Bone marrow (tissue), 2 donors: ENCODE measurements around the gene CABP1.
"Not testable (repeated sequence)": the region's sequence is repeated elsewhere in the genome, so short reads cannot be mapped to it uniquely, and the experiment has no call there.

Experiments used
- DNase-seq, 2 donors: peaks; one replicate each; lab custom pipeline; 2025; lab: John Stamatoyannopoulos, UW

Gene CABP1

DNA sequence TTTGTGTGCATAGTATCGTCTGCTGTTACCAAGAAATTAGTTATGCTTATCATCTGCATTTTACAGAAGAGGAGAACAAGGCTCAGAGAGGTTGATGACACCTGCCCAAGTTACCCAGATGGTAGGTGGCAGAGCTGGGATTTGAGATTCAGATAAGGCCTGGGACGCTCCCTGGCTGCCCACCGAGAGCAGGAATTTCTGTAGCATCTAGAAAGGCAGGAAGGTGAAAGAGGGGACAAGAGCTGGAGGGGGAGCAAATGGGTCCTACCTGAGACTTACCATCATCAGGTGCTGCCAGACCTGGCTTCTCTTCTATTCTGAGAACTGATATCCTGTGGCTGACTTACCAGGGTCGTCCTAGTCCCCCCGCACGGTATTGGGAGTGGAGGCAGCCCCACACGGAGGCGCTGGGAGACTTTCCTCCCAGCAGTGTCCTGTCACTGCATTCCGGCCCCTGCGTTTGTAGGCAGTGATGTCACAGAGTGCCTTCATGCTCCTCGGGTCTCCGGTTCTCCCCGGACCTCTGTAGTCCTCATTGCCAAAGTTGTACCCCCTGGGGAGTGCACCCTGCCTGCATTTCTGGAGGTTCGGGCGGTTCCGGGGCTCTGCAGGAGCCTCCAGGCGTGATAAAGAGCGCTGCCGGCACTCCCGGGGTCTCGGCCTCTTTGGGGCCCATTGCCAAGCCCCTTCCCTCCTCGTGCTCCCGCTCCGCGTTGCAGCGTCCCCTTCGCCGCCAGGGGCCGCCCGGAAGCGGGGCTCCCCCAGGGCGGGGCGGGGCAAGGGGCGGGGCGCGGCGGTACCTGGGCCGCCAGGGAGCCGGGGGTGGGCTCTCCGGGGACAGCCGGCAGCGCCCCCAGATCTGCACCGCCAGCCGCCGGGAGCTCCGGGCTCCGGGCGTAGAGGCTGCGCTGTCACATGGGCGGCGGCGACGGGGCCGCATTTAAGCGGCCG lies at the start of gene CABP1:
Gene CABP1 (plus strand): TSS at position 856 of the 951 bp plus-strand sequence. CDS start 60 bp downstream, at position 916.
- no peak for DNase-seq

DNA sequence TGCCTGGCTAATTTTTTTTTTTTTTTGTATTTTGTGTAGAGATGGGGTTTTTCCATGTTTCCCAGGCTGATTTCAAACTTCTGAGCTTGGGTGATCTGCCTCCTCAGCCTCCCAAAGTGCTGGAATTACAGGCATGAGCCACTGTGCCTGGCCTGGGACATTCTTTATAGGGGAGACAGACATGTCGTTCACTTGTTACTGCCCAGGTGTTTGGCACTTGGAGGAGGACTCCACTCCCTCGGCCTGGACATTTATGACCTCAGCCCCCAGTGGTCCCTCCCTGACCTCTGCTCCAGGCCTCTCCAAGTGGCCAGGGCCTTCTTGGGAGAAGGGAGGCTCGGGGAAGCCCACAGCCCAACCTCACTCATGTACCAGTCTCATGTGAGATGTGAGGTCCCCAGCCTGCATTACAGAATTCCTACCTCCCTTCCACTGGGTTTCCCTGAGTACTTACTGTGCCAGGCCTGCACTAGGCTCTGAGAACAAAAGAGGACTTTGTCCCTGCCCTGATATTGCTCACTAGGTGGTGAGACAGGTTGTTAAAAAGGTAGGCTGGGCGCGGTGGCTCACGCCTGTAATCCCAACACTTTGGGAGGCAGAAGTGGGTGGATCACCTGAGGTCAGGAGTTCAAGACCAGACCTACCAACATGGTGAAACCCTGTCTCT lies 49.6 kb upstream of the CABP1 start:
- no peak for DNase-seq

DNA sequence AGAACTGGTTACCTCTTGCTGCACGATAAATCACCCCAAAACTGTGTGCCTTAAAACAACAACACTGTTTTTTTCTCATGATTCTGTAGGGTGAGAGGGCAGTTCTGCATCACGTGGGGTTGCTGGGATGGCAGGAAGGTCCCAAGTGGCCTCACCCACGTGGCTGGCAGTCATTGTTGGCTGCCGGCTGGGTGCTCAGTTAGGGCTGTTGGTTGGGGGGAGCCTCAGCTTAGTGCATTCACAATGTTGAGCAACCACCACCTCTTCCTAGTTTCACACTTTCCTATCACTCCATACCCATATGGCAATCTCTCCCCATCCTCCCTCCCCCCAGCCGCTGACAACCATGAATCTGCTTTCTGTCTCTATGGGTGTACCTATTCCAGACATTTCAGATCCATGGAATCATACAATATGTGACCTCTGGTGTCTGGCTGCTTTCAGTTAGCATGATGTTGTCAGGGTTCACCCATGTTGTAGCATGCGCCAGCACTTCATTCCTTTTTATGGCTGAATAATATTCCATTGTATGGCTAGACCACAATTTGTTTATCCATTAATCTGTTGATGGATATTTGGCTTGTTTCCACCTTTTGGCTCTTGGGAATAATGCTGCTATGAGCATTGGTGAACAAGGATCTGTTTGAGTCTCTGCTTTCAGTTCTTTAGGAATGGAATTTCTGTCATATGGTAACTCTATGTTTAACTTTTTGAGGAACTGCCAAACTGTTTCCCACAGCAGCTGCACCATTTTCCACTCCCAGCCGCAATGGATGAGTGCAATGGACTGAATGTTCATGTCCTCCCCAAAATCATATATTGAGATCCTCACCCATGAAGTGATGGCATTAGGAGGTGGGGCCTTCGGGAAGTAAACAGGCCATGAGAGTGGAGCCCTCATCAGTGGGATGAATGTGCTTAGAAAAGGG lies 48.0 kb upstream of the CABP1 start:
- no peak for DNase-seq

DNA sequence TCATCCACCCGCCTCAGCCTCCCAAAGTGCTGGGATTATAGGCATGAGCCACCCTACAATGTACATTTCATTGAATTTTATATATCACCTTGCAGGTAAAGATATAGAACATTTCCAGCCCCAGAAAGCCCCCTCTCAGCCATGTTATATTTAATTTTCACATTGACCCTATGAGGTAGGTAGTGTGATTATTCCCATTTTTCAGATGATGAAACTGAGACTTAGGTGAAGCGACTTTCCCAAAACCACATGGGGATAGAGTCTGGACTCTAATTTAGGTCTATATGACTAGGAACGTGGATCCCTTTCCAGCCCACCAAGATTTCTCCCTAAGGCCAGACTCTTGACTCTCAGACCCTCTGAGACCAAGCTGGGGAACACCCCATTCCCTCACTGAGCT lies 43.5 kb upstream of the CABP1 start:
- no peak for DNase-seq

DNA sequence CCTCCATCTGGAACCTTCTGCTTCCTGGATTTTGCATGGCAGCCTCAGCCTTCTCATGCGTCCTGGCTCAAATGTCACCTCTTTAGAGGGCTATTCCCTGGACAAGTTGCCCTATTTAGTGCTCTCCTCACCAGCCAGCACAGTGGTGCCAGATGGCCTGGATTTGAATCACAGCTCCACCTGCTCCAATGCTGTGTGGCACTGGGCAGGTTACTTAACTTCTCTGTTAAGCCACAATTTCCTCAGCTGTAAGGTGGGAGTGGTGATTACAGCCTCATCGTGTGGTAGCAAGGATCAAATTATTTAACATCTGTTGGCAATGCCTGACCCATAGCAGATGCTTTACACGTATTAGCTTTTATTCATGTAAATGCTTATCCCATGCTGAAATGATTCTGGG lies 42.6 kb upstream of the CABP1 start:
- DNase-seq, result no peak

DNA sequence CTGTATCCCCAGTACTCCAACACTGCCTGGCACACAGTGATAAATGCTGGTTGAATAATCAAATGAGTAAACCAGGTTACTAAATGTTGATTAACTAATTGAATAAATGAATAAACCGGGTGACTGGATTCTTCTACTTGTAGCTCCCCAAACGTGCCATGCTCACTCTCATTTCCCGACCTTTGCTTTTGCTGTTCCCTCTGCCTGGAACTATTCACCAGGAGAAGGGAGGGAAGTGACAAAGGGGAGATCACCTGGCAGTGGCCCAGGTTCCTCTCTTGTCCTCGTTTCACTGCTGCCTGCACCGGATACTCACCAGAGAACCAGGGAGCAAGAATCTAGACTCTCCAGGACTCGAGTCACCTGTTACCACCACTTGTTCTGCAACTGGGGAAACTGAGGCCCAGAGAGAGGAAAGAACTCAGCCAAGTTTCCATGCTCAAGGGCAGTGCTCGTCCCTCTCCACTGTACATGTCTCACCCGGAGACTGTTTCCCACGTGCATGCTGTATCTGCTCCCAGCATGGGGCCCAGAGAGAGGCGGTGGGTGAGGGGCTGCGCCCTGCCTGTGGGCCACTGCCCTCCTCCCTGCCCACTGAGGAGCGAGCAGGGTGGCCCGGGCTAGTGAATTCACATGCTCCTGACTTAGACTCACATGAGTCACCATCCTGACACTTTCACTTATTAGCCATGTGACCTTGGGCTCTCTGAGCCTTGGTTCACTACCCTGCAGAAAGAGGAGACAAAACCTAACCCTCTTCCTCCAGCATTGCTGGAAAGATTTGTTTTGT lies 41.6 kb upstream of the CABP1 start:
- peak in 1 of 2 donors; percentile 8 for DNase-seq

DNA sequence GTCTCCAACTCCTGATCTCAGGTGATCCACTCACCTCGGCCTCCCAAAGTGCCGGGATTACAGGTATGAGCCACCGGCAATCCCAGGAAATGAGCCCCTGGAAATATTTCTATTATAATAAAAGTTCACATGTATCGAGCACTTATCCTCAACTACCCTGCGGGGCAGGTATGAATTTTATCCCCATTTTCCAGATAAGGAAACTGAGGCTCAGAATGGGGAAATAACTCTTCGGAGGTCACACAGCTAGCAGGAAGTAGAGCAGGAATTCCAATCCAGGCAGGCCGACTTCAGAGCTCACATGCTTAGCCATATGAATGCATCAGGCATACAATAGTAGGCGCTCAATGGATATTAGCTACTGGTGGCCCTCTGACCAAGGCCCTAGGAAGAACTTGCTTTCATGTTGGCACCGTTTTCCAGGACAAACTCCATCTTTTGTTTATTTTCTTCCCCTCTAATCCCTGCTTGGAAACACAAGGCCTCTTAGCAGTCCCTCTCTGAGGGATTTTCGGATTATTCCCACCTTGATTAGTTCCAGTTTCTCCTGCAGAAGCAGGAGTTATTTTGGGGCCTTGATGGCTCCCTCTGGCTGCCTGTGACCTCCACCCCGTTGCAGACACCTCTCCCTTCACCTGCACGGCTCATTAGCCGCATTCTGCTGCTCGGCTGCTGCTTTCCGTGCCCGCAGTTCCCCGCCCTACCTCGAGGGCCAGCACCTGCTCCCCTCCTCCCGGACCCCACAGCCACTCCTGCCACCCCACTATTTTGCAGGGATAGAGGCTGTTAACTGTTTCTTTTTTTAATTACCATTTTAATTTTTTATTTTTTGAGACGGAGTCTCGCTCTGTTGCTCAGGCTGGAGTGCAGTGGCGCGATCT lies 40.5 kb upstream of the CABP1 start:
- no peak for DNase-seq

DNA sequence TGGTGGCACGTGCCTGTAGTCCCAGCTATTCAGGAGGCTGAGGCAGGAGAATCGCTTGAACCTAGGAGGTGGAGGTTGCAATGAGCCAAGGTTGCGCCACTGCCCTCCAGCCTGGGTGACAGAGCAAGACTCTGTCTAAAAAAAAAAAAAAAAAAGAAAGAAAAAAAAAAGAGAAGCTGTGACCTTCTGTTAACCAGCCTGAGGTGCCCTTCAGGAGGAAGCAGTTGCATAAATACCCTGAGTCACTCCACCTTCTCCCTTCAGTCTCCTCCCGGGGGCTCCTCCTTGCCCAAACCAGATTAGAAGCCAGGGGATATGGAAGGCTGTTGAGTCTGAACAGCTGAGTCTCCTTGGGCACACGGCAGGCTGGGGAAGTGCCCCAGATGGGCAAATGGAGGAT lies 38.0 kb upstream of the CABP1 start:
- peak; percentile 24 to 84 for DNase-seq

DNA sequence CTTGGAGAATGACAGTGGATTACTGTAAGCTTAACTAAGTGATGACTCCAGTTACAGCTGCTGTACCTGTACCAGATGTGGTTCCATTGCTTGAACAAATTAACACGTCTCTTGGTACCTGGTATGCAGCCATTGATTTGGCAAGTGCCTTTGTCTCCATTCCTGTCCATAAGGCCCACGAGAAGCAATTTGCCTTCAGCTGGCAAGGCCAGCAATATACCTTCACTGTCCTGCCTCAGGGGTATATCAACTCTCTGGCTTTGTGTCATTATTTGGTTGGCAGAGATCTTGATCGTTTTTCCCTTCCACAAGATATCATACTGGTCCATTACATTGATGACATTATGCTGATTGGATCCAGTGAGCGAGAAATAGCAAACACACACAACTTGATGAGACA lies 29.9 kb upstream of the CABP1 start:
- no peak for DNase-seq

DNA sequence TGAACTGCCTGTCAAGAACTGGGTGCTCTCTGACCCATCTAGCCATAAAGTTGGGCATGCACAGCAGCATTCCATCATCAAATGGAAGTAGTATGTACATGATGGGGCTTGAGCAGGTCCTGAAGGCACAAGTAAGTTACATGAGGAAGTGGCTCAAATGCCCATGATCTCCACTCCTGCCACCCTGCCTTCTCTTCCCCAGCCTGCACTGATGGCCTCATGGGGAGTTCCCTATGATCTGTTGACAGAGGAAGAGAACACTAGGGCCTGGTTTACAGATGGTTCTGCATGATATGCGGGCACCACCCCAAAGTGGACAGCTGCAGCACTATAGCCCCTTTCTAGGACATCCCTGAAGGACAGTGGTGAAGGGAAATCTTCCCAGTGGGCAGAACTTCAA lies 28.9 kb upstream of the CABP1 start:
- not testable (repeated sequence) for DNase-seq

DNA sequence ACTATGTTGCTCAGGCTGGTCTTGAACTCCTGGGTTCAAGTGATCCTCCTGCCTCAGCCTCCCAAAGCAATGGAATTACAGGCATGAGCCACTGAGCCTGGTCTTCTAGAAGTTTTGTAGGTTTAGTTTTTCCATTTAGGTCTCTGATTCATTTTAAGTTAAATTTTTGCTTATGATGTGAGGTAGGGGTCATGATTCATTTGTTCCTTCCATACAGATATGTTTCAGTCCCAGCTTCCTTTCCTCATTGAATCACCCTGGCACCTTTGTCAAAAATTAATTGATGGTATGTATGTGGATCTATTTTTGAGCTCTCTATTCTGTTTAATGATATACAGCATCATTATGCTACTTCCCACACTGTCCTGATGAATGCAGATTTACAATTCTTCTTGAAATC lies 25.6 kb upstream of the CABP1 start:
- DNase-seq, result no peak

DNA sequence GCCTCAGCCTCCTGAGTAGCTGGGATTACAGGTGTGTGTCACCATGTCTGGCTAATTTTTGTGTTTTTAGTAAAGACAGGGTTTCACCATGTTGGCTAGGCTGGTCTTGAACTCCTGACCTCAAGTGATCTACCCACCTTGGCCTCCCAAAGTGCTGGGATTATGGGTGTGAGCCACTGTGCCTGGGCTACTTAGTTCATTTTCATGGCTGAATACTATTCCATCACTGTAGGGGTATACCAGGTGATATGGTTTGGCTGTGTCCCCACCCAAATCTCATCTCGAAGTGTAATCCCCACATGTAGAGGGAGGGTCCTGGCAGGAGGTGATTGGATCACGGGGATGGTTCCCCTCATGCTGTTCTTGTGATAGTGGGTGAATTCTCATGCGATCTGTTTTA lies 23.2 kb upstream of the CABP1 start:
- DNase-seq, result not testable (repeated sequence)

DNA sequence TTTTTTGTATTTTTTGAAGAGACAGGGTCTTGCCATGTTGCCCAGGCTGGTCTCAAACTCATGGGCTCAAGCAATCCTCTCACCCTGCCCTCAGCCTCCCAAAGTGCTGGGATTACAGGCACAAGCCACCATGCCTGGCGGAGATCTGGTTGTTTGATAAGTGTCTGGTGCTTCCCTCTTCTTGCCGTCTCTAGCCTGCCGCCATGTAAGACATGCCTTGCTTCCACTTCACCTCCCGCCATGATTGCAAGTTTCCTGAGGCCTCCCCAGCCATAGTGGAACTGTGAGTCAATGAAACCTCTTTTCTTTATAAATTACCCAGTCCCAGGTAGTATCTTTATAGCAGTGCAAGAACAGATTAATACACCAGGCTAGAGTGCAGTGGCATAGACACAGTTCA lies 22.7 kb upstream of the CABP1 start:
- not testable (repeated sequence) for DNase-seq

DNA sequence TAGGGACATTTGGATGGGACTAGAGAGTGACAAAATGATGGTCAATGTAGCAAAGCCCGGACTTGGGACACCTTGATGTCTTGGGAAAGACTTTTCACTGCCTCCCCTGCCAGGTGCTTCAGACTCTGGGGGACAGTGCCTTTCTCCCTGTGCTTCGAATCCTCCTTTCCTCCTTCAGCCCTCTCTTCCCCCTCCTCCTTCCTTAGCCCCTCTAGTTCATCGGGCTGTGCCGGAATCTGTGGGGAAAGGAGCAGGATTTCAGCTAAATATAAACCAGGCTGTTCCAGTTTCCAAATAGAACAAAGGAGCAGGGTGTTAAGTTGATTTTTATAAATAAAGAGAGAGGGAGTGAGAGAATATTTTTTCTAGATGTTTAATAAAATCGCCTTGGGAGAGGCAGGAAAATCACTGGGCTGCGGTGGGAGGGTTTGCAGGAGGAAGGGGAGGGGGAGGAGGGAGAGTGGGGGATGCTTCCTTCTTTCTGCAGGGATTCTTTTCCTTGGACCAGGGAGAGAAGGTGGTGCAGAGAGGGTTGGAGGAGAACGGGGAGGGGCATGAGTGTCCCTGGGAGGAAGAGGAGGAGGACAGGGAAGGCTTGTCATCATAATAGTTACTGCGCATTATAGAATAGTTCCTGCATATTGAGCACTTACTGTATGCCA lies 21.3 kb upstream of the CABP1 start:
- no peak for DNase-seq

DNA sequence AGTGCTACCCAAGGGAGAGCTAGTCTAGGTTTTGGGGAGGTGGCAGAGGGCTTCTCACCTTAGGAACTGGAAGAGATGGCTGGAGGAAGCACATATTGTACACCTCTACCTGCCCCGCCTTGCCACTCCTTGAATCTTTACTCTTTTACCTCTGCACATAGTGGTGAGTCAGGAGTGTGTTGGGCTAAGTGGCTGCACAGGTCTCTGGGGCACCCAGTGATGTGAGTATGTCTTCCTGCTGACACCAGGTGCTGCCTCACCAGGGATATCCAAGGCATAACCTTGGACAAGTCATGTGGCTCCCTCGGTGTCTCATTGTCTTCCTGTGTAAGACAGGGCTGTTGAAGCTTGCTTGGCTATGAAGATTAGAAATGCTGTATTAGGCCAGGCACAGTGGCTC lies 19.8 kb upstream of the CABP1 start:
- DNase-seq, result no peak

DNA sequence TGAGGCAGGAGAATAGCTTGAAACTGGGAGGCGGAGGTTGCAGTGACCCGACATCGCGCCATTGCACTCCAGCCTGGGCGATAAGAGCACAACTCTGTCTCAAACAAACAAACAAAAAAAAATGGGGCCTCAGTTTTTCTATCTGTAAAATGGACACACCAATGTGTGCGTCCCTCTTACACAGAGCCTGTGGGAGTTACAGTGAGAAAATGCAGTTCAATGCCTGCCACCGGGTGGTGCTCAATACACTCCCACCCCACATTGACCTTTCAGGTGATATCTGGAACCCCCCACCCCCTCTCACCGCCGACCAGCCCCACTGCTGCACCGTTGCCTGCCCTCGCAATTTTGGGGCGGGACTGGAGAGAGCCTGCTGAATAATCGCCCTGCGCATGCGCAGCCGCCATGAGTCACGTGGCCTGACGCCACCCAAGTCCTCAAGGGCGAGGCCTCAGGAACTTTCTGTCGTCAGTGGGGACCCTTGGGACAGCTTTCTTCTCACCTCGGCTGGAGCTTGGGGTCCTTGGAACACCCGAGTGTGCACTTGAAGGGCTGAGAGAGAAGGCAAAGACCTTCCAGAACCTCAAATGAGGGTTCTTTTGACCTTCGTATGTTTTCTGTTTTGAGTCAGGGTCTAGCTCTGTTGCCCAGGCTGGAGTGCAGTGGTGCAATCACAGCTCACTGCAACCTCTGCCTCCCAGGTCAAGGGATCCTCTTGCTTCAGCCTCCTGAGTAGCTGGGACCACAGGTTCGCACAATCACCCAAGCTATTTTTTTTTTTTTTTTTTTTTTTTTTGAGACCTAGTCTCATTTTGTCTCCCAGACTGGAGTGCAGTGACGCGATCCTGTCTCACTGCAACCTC lies 14.6 kb upstream of the CABP1 start:
- DNase-seq, result no peak

DNA sequence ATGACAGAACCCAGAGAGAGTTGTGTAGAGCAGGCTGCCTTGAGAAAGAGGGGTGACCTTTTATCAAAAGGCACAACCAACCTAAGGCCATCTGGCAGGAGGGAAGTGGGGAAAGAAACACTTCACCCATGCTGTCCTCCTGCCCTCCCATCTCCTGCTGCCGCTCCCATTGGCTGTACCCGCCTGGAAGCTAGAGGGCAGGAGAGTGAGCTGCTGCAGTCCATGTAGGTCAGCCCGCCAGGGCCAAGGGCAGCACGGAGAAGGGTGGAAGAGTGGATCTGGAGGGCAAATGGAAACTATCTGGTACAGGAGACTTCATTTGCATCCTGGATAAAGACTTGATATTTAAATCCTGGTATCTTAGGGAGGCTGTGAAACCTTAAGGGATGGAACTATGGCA lies 11.5 kb upstream of the CABP1 start:
- DNase-seq, result no peak

DNA sequence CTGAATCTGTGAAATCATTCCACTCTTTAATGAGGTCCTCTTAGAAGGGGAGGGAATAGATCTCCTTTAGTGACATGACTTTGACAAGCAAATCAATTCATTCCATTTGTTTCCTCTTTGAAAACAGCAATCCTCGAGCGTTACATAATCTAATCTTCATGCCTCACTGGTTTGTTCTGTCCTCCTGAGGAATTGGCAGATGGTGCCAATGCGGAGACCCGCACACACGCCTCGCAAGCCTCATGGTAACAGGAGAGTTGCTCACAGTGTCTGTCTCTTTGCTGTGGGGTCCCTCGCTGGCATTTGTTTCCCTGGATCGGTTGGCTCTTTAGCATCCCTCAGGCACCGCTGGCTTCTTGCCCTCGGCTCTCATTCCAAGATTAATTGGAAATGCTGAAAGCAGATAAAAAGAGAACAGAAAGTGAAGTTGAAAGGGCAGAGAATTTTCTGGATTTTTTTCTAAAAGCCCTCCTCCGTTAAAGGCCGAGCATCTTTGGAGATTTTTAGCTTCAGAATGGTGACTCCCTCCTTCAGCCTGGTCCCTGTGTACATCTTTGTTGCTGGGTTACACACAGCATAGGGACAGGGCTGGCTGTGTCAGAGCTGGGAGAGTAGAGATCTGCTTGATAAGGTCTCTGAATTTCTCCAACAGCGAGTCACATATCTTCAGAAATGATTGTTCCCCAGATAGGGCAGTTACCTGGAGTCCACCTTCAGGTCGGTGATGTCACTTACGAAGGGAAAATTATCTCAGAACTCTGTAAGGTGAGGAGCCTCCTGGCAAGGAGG lies 10.1 kb upstream of the CABP1 start:
- DNase-seq, result no peak
